Kidney glomerular epithelial cell (primary cell): Measurements from ENCODE around the gene CEPT1.

Experiments used
- DNase-seq: peaks from one replicate; lab custom pipeline; 2025; lab: John Stamatoyannopoulos, UW

CEPT1 gene

DNA sequence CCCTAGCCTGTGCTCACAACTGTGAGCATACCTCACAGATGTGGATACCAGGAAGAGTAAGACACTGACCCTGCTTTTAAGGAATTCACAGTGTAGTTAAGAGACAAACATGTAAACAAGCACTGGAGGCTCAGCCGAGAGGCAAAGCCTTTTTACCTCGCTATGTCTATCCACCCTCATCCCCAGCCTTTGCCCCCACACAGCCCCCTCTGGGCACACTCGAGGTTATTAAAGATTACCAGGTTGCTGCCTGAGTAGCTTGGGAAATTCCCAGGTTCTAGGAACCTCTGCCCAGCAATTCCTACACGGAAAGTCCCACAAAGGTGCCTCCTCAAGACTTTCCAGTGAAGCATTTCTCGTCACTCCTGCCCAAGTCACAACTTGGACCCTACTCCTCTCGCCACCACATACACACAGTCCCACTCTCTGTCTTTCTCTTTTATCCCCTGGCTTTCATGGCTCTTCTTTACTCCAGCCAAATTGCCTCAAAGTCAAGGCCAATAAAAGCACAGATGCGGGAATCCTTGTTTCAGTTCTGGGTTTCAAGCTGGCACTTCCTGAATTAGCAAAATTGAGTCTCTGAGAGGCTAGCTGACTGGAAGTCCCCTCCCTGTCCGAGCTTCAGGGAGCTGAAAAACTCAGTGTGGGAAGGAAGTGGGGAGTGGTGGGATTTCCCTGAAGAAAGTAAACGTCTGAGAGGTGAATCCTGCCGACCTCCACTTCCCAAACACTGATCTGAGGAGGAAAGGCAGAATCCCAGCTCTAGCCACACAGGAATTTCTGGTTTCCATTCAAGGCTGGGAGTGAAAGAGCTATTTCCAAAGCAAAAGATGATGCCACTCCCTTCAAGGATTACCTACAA is 52.9 kb downstream of the CEPT1 start:
- no peak for DNase-seq

DNA sequence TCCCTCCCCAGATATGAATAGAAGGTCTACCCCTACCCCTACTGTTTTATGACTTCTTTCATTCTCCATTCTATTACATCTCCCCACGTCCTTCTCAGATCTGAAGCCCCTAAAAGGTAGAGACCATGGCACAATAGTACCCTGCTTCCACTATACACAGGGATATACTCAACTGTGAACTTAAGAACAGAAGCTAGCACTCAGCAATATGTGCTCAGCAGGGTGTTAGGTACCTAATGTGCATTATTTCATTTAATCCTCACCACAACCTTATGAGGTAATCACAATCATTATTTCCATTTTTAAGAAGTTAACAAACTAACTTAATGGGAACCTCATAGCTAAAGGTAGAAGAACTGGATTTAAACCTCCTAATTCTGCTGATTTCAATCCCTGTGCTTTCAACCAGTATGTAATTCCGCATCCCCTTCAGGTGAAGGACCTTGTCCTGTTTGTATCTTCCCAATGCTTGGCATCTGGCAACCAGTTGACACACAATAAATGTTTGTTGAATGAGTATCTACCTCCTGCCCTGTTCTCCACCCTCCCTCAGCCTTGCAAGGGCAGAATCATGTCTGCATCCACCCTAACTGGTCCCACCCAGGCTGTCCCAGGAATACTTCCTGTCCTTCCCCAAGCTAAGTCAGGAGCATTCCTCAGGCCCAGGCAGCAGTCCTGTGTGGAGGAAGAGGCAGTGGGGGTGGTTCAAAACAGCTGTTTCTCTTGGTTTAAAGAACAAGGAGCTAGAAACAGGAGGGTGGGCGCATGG is 53.9 kb downstream of the CEPT1 start:
- no peak for DNase-seq

GRCh38 chr1:111195002-111195684 is 55.1 kb downstream of the CEPT1 start:
- DNase-seq: no peak

GRCh38 chr1:111196213-111196612 is 56.2 kb downstream of the CEPT1 start:
- no peak for DNase-seq

- no peak for DNase-seq
Observed at GRCh38 chr1:111197598-111198284, 57.7 kb downstream of the CEPT1 start.

- no peak for DNase-seq
Observed at GRCh38 chr1:111198836-111199235, 58.8 kb downstream of the CEPT1 start.

DNA sequence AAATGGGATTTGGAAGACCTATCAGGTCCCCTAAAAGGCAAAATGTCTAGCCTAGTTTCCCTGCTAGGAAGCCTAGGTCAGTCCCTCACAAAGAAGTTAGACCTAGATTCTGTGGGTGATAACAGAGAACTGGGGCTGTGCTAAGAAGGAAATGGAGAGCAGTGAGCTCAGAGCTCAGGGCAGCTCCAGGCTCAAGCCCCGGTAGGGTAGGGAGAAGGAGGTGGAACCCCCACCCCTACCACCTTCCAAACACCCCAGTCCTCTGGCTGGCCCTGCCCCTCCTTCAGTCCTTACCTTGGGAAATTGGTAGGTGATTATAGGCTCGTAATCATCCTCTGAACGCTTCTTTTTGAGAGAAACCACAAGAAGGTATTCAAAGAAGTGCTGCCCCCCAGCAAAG is 59.3 kb downstream of the CEPT1 start:
- no peak for DNase-seq

- no peak for DNase-seq
Observed at GRCh38 chr1:111199881-111200801, 60.1 kb downstream of the CEPT1 start, which contains the start of gene DENND2D. Gene DENND2D (minus strand): TSS chr1:111200646. CDS start chr1:111200459, 187 bp downstream.

GRCh38 chr1:111200802-111201161 is 60.8 kb downstream of the CEPT1 start:
- no peak for DNase-seq

GRCh38 chr1:111201275-111202090 is 61.5 kb downstream of the CEPT1 start:
- no peak for DNase-seq

DNA sequence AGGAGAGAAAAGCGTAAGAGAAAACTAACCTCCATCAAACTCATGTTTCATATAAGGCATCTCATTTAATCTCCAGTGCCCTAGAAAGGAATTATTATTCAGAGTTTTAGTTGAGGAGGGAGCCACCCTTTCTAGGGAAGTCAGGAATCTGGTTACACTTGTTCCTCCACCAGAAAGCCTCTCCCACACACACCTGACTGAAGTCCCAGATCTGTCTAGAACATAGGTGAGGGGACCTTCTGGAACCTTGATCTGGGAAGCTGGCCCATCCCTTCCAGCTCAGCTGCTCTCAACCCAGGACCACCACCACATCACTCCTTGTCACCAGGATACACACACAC is 62.3 kb downstream of the CEPT1 start:
- no peak for DNase-seq

- DNase-seq: no peak
Observed at GRCh38 chr1:111202707-111203623, 62.9 kb downstream of the CEPT1 start.

DNA sequence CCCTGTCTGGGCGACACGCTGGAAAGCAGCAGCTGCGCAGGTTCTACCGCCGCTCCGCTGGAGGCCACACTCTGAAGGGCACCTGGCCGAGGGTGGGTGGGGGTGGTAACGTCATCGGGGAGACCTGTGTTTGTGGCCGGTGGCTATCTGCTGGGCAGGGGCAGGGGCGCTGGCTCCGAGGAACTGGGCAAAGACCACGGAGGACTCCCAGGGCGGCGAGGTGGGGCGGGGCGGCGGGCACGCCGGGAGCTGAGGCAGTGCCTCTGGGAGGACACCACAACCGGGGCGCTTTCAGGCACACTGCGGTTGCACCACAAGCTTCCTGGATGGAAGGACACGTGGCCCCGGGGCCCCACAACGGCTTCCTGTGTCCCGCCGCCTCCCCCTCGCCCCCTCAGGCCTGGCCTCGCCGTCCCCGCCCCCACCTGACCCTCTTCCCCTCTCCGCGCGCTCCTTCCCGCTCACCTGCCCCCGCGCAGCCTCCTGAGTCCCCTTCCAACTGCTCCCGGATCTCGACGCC is 63.7 kb downstream of the CEPT1 start:
- DNase-seq: no peak

- DNase-seq: no peak
Observed at GRCh38 chr1:111204201-111204982, 64.4 kb downstream of the CEPT1 start.

DNA sequence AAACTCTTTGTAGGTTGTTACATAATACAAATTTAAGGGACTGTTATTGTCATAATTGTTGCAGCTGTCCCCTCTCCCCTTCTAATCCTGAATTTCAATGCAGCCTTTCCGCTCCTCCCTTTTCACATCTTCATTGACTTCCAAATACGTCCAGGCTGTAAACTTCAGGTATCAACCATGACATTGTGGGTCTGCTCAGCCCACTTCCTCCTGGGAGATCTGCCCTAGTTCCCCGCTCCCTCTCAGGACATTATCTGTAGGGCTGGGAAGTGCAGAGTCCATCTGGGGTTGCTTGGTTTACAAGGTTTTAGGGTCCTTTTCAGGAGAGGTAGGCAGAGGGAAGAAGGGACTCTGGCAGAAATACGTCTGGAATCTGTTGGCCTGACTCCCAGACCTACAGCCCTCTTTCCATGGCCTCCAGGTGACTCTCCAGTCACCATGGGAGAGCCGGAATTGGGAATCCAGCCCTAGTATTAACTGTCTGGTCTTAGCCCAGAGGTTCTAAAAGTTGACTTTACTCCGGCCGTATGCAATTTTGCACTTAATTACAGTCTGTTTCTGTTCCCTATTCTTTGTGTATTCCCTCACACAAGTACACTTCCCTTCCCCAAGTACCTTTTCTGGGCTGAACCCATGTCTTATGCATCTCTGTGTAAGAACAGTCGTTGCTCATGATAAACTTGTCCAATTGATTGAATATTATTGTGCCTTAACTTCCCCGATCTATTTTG is 65.1 kb downstream of the CEPT1 start:
- no peak for DNase-seq

GRCh38 chr1:111205714-111206050 is 65.7 kb downstream of the CEPT1 start:
- DNase-seq: no peak

GRCh38 chr1:111208921-111209320 is 68.9 kb downstream of the CEPT1 start:
- DNase-seq: no peak
